Liver (tissue), 3 donors: ENCODE results near the gene GMEB1.

ENCODE experiments used
- CTCF ChIP-seq: fragments of 150-350 bp; IDR thresholded peaks from 2 replicates; pipeline ENCODE4 v1.5.1; 2017; ENCODE audit warnings: improper control_type of control experiment, low read depth, low read length; ENCODE audit not compliant: missing input control
- GABPA ChIP-seq, 2 donors: IDR thresholded peaks in 1 of 2; conservative IDR thresholded peaks in 1 of 2; 2 replicates each; pipeline ENCODE4 v1.6.1; 2016; ENCODE audit warnings: antibody characterized with exemption in 2 of 2, mild to moderate bottlenecking in 1 of 2, moderate library complexity in 1 of 2
- MAX ChIP-seq: IDR thresholded peaks from 2 replicates; pipeline ENCODE4 v1.6.1; 2016; ENCODE audit warnings: antibody characterized with exemption
- REST ChIP-seq: IDR thresholded peaks from 2 replicates; pipeline ENCODE4 v1.6.1; 2016; ENCODE audit warnings: antibody characterized with exemption, mild to moderate bottlenecking
- donor health status: healthy.
- donor health status: healthy.

GRCh38 chr1:28761189-28761588 lies 92.6 kb downstream of the GMEB1 start:
- TF ChIP-seq CTCF, result no peak
- TF ChIP-seq GABPA (IDR thresholded peaks at IDR 0.05 in 1 of 2, conservative IDR thresholded peaks at IDR 0.05 in 1 of 2), result no peak
- TF ChIP-seq REST, result no peak
- no peak for TF ChIP-seq MAX
